NCI-H1048 (cell line): Measurements from ENCODE around the gene NUP214.
A peak's percentile ranks its signal among the peaks of the same experiment; 100 is the strongest.

Experiments
- DNase-seq: peaks from one replicate; lab custom pipeline; 2025; lab: John Stamatoyannopoulos, UW

NUP214 gene

DNA sequence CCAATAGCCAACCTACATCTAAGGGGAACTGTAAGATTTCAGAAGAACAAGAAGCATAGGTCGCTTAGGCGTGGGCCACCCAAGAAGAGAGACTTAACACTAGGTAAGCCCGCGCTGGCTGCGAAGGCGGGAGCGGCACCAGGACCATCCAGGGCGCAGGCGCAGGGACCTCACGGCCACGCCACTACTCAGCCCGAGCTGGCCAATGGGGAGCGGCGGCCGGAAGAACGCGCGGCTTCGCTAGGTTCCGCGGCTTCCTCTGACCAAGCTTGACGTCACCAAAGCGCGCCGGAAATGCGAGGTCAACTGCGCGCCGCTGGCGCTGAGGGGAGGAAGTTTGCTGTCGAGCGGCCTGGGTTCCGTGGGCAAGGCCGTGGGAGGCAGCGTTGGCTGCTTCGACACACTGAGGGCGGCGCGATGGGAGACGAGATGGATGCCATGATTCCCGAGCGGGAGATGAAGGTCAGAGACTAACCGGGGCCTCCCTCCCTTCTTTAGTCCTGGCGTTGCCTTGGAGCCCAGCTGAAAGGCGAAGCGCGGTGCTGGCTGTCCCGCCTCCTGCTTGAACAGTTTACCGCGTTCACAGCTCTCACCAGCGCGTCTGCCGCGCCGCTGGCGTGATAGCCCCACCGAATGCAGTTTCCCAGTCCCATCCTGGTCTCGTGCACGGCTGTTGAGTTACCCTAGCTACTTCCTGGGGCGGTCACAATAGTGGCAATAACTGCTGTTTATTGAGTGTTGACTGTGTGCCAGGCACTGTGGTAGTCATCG is at the start of gene NUP214:
Gene NUP214 (plus strand): TSS at position 299 of the 771 bp plus-strand sequence. CDS start 119 bp downstream, at position 418.
- peak; percentile 97 for DNase-seq

DNA sequence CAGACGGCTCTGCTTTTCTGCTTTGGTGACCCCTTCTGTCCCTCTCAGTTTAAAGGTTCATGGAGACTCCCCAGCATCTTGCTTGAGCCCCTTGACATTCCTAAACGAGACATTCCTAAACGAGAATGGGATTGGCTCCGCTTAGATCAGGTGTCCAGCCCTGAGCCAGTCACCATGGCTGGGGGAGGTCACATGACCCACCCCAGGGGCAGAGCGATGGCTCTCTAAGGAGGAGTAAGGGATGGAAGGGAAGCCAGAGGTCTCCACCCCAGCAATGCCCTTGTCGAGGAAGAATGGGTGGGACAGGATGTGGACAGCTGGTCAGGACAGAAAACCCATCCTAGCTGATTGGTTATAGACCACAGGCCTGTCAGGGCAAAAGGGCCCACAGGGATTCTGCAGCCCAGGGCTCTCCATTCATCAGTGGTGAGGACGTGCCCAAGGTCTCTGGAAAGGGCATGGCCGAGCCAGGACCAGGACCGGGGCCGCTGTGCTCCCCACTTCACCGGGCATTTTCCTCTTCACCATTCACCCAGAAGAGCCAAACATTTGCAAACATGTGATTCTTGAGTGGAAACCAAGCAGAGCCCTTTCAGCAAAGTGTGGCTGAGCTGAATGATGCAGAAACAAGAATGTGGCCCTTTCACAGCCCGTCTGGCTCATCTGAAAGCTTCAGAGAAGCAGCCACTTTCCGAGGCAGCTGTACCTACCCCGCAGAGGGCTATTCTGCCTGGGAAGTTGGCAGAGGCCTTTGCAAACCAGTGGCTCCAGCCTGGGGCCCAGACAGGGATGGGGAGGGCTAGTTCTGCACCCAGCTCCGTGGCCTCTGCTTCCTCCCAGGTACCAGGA is 48.8 kb upstream of the NUP214 start:
- no peak for DNase-seq

DNA sequence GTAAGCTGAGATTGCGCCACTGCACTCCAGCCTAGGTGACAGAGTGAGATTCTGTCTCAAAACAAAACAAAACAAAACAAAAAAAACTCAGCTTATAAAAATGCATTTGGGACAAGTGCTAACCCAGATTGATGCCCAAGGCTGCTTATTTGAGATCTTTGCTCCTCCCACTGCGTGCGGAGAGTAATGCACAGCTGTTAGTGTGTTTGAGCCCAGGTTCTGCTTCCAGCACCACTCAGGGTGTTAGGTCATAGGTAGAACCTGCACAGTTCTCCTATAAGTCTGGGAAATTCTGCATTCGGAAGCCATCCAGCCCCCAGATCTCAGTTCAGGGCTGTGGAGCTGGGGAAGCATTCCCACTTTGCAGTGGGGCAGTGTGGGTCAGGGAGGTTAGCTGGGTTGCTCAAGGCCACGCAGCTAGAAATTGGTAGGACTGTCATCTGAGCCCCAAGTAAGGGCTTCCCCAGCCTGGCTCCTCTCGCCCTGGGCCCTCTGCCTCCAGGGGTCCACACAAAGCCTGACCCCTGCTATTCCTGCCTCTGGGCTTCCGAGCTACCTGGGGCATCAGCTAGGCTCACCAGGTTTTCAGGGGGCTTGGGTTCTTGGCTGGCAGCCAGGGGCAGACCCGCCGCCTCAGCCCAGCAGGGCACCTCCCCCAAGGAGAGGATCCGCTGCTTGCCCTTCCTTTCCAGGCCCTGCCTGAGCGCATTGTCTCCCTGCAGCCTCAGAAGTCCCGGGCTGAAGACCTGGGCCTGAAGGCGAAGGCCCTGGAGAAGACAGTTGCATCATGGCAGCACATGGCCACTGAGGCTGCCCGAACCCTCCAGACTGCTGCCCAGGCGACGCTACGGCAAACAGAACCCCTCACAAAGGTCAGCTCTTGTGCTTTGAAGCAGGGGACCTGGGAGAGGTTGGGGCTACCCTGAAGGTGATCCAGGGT is 46.7 kb upstream of the NUP214 start:
- no peak for DNase-seq

DNA sequence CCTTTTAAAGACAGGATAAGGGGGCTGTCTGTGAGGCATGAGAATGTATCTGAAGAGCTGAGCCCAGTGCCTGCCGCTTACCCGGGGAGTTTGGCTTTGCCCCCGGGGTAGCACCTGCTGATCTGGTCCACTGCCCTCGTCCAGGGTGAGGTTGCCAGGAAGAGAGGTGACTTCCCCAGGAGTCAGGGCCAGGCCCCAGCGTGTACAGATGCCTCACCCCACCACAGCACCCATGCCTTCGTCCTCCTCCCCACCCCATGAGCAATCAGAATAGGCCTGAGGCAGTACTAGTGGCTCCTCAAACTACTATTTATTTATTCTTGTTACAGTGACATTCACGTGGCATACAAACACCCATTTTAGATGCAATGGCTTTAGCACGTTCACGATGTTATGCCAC is 44.8 kb upstream of the NUP214 start:
- no peak for DNase-seq

DNA sequence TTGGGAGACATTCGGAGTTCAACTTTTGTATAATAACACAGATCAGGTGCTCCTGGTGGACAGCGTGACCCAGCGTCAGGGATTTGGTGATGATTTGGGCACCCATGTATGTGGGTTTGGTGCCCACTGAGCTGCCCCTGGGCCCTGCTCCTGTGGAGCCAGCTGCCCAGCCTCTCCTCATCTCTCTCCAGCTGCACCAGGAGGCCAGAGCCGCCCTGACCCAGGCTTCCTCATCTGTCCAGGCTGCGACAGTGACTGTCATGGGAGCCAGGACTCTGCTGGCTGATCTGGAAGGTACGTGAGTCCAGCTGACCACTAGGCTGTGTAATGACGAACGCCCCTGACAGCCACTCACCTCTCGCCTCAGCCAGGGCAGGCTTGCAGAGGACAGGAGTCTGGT is 43.5 kb upstream of the NUP214 start:
- no peak for DNase-seq

DNA sequence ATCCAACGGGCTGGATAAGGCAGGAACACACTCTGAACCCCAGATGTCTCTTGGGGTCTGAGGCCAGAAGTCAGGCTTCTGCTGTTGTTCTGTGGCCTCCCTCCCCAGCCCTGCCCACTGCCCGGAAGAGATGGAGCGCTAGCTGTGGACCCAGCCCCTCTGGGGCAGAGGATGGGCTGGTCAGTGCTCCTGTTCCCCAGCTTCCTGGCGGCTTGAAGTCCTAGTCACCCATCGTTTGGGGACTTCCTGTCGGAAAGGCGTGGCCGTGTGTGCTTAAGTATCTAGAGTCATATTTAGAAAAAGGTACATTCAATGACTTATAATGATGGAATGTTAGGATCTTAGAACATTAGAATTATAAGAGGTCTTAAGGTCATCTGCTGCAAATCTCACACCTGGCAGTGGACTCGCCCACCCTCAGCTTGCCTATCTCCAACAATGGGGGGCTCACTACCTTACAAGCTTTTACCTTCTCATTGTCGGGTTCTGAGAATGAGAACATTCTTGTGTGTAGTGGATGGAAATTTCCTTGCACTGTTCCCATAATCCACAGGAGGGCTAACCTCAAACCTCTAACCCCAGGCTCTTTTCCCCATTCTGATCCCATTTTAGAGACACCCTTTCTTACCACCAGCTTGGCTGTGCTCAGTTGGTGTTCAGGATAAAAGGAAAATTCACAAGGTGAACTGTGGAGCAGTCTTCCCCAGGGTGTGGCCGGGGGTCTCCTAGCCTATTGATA is 42.4 kb upstream of the NUP214 start:
- DNase-seq, result no peak

DNA sequence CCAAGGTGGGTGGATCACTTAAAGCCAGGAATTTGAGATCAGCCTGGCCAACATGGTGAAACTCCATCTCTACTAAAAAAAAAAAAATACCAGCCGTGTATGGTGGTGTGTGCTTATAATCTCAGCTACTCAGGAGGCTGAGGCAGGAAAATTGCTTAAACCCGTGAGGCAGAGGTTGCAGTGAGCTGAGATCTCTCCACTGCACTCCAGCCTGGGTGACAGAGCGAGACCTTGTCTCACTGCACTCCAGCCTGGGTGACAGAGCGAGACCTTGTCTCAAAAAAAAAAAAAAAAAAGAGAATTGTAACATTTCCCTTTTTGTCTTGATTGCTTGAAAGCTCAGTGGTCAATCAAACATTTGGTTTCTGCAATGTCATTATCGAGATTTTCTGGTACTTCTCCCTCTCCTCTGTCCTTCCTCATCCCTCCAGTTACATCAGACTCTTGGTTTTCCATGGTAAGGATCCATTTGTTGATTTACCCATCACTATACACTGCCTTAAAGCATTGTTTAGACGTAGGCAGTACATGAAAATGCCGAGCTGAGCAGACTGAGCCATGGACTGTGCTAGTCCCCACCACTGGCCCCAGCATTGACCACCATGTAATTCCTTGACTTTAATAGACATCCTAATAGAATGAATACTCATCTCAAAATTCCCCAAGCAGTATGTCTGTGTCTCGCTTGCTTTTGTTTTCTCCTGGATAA is 40.6 kb upstream of the NUP214 start:
- DNase-seq, result no peak

DNA sequence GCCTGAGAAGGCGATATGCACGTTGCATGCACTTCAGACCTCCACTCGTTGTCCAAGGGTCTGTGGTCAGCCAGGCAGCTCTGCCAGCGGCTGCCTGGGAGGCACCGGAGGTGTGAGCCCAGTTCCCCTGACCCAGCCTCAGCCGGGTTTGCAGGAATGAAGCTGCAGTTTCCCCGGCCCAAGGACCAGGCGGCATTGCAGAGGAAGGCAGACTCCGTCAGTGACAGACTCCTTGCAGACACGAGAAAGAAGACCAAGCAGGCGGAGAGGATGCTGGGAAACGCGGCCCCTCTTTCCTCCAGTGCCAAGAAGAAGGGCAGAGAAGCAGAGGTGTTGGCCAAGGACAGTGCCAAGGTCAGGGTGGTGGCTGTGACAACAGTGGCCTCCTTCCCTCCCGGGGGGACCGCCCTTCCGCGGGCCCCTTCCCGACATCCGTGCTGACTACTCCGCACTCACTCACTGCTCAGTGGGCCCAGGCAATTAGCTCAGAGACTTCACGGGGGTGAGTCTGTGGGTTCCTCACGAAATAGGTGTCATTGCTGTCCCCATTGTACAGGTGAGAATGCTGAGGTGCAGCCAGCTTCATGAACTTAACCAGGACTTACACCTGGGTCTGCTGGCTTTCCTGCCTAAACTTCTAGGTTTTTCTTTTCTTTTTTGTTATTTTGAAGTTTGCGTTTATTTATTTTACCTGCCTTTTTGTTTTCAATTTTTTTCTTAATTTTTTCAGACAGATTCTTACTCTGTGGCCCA is 39.8 kb upstream of the NUP214 start:
- DNase-seq, result no peak

DNA sequence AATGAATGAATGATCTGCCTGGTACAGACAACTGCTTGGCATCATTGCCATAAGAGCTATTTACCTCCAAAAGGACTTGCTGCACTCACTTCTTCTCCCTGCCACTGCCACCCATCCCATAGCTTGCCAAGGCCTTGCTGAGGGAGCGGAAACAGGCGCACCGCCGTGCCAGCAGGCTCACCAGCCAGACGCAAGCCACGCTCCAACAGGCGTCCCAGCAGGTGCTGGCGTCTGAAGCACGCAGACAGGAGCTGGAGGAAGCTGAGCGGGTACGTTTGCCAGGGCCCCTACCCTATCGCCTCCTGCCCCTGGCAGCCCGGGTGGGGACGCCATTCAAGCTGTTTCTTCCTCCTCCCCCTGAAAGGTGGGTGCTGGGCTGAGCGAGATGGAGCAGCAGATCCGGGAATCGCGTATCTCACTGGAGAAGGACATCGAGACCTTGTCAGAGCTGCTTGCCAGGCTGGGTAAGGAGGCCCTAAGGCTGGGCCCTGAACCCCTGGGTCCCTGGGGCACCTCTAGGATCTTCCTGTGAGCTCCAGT is 38.0 kb upstream of the NUP214 start:
- no peak for DNase-seq

DNA sequence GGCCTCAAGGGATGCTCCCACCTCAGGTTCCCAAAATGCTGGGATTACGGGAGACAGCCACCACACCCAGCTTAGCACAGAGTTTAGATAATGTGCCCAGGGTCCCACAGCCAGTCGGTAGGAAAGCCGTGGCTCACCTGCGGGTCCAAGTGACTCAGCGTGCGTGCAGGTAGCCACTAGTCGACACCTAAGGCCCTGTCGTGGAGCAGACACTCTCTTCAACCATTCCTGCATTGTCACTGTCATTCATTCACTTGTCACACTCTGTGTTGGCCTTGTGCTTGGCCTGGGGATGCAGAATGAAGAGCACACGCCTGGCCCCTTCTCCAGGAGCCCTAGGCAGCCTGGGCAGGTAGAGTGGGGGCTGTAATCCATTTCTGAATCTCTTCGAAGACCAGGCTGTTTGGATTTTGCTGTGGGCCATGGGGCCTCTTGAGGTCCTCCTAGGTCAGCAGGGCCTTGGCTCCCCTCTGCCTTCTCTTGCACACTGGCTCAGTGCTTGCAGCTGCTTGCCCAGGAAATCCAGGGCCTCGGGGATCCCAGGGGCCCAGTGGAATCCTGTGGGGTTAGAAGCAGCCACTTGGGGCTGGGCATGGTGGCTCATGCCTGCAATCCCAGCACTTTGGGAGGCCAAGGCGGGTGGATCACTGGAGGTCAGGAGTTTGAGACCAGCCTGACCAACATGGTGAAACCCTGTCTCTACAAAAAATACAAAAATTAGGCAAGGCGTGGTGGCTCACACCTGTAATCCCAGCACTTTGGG is 35.2 kb upstream of the NUP214 start:
- DNase-seq, result no peak

DNA sequence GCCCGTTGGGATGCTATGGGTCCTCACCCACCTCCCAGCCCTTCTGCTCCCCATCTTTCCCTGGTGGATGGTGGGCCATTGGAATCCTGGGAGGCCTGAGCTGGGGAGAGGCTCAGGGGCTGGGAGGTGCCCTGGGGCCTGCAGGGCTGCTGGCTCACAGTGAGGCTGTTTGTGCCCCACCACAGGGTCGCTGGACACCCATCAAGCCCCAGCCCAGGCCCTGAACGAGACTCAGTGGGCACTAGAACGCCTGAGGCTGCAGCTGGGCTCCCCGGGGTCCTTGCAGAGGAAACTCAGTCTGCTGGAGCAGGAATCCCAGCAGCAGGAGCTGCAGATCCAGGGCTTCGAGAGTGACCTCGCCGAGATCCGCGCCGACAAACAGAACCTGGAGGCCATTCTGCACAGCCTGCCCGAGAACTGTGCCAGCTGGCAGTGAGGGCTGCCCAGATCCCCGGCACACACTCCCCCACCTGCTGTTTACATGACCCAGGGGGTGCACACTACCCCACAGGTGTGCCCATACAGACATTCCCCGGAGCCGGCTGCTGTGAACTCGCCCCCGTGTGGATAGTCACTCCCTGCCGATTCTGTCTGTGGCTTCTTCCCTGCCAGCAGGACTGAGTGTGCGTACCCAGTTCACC is 33.9 kb upstream of the NUP214 start:
- no peak for DNase-seq

DNA sequence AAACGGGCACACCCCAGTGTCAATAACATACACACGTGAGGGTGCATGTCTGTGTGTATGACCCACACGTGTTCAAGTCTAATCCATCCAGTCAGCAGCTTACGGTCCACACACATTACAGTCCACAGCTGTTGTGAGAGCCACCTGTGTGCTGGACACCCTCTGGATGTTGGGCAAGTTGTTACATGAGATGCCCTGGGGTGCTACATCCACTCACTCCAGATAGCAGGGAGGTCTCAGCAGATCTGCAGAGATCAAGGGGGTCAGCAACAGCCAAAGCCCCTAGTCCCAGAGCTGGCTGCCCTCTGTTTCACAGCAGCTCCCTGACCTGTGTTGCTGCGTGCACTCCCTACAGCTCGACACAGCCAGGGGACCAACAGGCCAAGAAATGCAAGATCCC is 33.4 kb upstream of the NUP214 start:
- DNase-seq, result no peak

DNA sequence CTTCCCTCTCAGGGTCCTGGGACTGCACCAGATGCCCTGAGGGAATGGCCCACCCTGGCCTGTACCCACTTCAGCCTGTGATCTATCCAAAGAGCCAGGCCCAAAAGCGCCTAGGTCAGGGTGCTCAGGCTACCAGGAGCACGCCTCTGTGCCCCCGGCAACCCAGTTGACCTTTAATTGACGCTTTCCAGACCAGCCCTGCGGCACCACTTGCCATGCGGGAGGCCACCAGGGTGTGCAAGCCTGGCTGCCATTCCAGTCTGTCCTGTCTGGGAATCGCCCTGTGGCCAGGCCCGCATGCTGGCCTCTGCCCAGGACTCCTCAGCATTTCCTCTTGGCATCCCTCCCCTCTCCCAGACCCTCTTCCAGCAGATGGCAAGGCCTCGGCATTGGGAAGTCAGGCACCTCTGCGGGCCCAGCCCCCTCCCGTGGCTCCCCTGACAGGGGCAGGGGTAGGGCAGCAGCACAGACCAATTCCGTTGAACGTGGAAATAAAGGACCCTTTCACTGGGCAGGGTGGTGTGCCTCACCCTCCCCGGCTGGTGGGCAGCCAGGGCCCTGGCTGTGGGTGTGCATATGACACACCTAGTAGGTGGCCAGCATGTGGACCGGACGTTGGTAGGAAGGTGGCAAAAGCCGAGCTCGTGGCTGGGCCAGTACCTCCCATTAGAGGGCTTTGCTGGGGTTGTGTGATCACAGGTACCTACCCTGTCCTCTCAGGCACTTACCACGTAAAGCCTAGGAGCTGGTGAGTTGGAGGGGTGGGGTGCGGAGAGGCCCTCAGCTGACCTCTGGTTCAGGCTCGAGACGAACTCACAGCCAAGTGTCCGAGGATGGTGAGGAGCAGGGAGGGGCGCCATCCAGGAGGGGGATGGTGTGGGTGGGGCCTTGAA is 32.6 kb upstream of the NUP214 start:
- no peak for DNase-seq

DNA sequence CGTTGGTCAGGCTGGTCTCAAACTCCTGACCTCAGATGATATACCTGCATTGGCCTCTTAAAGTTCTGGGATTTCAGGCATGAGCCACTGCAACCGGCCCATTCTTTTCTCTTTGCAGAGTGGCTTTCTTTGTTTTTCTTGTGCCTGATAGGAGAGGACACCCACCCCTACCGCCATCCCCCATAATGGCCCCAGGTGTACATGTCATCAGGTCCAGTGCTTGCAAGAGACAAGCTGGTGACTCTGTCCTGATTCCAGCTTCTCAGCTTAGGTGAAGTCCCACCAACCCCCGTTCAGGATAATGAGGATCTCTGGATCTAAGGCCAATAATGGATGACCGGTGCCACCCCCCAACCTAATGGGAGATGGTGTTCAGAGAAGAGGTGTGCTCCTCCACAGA is 31.4 kb upstream of the NUP214 start:
- DNase-seq, result no peak

DNA sequence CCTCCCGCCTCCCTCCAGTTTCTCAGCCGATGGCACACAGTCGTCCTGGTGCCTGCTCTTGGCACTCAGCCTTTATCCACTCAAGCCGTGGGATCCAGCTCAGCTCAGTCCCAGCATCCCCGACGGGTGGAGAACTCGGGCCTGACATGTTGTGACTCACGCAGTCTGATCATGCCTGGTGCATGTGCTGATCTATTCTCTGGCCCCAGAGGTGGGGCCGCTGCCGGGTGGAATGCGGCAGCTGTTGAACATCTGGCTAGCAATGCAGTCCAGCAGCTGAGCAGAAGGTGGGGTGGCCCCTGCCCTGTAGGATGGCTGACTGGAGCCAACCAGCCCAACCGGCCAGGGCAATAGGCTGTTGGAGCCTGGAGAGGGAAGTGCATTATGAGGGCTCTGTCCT is 30.8 kb upstream of the NUP214 start:
- no peak for DNase-seq

DNA sequence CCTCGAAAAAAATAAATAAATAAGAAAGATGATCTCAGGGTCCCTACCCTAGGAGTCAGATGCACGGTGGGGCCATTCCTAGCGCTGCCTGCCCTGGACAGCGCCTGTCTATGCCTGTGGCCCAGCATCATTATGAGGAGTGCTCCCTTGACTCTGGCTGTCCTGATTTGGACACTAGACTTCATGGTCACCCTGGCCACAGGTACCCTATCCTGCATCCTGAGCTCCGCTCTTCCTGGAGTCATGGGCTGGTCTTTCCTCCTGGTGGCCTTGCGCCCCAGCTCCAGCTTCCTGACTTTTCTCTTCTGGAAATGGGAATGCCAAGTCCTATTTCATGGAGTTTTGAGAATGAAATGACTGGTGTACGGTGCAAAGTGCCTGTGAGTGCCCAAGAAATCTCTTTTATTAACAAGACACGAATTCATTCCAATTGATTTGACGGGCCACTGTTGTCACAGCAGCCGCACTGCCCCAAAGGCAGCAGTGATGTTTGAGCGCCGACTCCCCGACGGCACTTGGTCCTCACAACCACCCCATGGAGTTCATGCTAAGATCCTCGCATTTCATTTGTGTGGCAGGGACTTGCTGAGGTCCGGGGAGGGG is 29.6 kb upstream of the NUP214 start:
- DNase-seq, result no peak
